Smooth muscle cell (in vitro differentiated cells): ENCODE measurements around the gene ASPSCR1. TPM values are rescaled to one million over a fixed set of nuclear protein-coding genes. Genes with fewer than 3 reads are reported as not detected.

Experiments
- DNase-seq: peaks from one replicate; lab custom pipeline; 2025; ENCODE audit not compliant: unreplicated experiment; lab: John Stamatoyannopoulos, UW
- H2AFZ ChIP-seq: fragments of 200-600 bp; sonication (generic); 2 replicates; pipeline ENCODE4 v1.6.0; 2016; ENCODE audit warnings: antibody characterized with exemption, low read depth, mild to moderate bottlenecking
- H3F3A ChIP-seq: fragments of 200-600 bp; sonication (generic); 2 replicates; pipeline ENCODE4 v1.6.0; 2017; ENCODE audit warnings: antibody characterized with exemption, low read depth
- H3K27ac ChIP-seq: fragments of 200-600 bp; sonication (generic); 2 replicates; pipeline ENCODE4 v1.5.1; 2016; ENCODE audit warnings: low read depth, mild to moderate bottlenecking
- H3K27me3 ChIP-seq: fragments of 200-600 bp; sonication (generic); 2 replicates; pipeline ENCODE4 v1.6.1; 2016; ENCODE audit warnings: low read depth, mild to moderate bottlenecking
- H3K36me3 ChIP-seq: fragments of 200-600 bp; sonication (generic); 2 replicates; pipeline ENCODE4 v1.5.1; 2016; ENCODE audit warnings: low read depth
- H3K4me1 ChIP-seq: fragments of 200-600 bp; sonication (generic); 2 replicates; pipeline ENCODE4 v1.5.1; 2016; ENCODE audit warnings: low read depth
- H3K4me2 ChIP-seq: fragments of 200-600 bp; sonication (generic); 2 replicates; pipeline ENCODE4 v1.6.0; 2016; ENCODE audit warnings: mild to moderate bottlenecking
- H3K4me3 ChIP-seq: fragments of 200-600 bp; sonication (generic); 2 replicates; pipeline ENCODE4 v1.5.1; 2016; ENCODE audit warnings: mild to moderate bottlenecking
- H3K79me2 ChIP-seq: fragments of 200-600 bp; sonication (generic); 2 replicates; pipeline ENCODE4 v1.6.0; 2016; ENCODE audit warnings: low read depth, mild to moderate bottlenecking
- H3K9ac ChIP-seq: fragments of 200-600 bp; sonication (generic); 2 replicates; pipeline ENCODE4 v1.6.0; 2016; ENCODE audit warnings: low read depth
- H3K9me3 ChIP-seq: fragments of 200-600 bp; sonication (generic); replicated peaks from 2 replicates; pipeline ENCODE4 v1.5.1; 2016; ENCODE audit warnings: low read depth
- H4K20me1 ChIP-seq: fragments of 200-600 bp; sonication (generic); 2 replicates; pipeline ENCODE4 v1.6.0; 2016; ENCODE audit warnings: low read depth
- CTCF ChIP-seq: fragments of 200-600 bp; sonication (generic); IDR thresholded peaks from 2 replicates; pipeline ENCODE4 v1.5.1; 2017; ENCODE audit warnings: borderline replicate concordance, mild to moderate bottlenecking, antibody characterized with exemption; ENCODE audit not compliant: insufficient read depth, poor library complexity, severe bottlenecking
- WGBS: methylation state at CpG from one replicate; pipeline ENCODE4 v1.1.7; 2016; ENCODE audit warnings: low lambda C conversion rate; 5-methylcytosine and 5-hydroxymethylcytosine counted together
- polyA plus RNA-seq: library from polyadenylated mRNA; unstranded; fragments of >200 nt; fragmentation: Nextera tagmentation; extraction: Ambion mirVana; gene quantifications from 2 replicates; pipeline ENCODE4 v1.2.1, GENCODE V29; 2016
- total RNA-seq: library from RNA; depleted of rRNA; stranded (reverse); fragments of >200 nt; gene quantifications from 2 replicates; pipeline ENCODE4 v1.2.3, GENCODE V29; 2014

The ASPSCR1 gene
- total and polyA plus RNA-seq, 2 experiments from 2014 or later, result 28.4 to 44.0 TPM

GRCh38 chr17:81934098-81934757 is 43.2 kb upstream of the ASPSCR1 start:
- Histone ChIP-seq H3K4me3 (no peak overlapping the region), H3K79me2 (peaks cover 20% of the 10 kb centered on the region), H3K27ac (no peak overlapping the region), H3F3A (peaks cover 8% of the 10 kb centered on the region), H2AFZ (no peak overlapping the region), H3K36me3 (no peaks in the 10 kb centered on the region), H3K4me1 (peaks cover 5% of the 10 kb centered on the region), H3K4me2 (no peak overlapping the region), H3K27me3 (no peaks in the 10 kb centered on the region), H3K9ac (no peak overlapping the region), H4K20me1 (peaks cover 35% of the 10 kb centered on the region), H3K9me3 (no peaks in the 10 kb centered on the region)
- no peak for DNase-seq
- 97% methylated on average over 23 of the region's 23 CpGs for WGBS
- TF ChIP-seq CTCF, result no peak

GRCh38 chr17:81934850-81935708 is 42.4 kb upstream of the ASPSCR1 start:
- peaks cover 35% of the 10 kb centered on the region for H4K20me1 ChIP-seq
- WGBS, result 96% methylated on average over 38 of the region's 38 CpGs
- H2AFZ ChIP-seq, result no peak overlapping the region
- no peaks in the 10 kb centered on the region for H3K36me3 ChIP-seq
- H3F3A ChIP-seq, result peaks cover 8% of the 10 kb centered on the region
- peaks cover 5% of the 10 kb centered on the region for H3K4me1 ChIP-seq
- peaks cover 20% of the 10 kb centered on the region for H3K79me2 ChIP-seq
- no peaks in the 10 kb centered on the region for H3K27me3 ChIP-seq
- DNase-seq, result no peak
- no peak overlapping the region for H3K9ac ChIP-seq
- no peak for TF ChIP-seq CTCF
- H3K9me3 ChIP-seq, result no peaks in the 10 kb centered on the region
- H3K4me3 ChIP-seq, result peak overlapping the region; percentile 57
- no peak overlapping the region for H3K27ac ChIP-seq
- peak overlapping the region; percentile 85 for H3K4me2 ChIP-seq

GRCh38 chr17:81935709-81936084 is 41.7 kb upstream of the ASPSCR1 start:
- Histone ChIP-seq H3K9me3 (no peaks in the 10 kb centered on the region), H3K4me1 (peaks cover 5% of the 10 kb centered on the region), H3K36me3 (no peaks in the 10 kb centered on the region), H3K79me2 (peaks cover 20% of the 10 kb centered on the region), H3K9ac (no peak overlapping the region), H2AFZ (no peak overlapping the region), H3F3A (peaks cover 8% of the 10 kb centered on the region), H3K4me2 (peak overlapping the region; percentile 85), H4K20me1 (peaks cover 35% of the 10 kb centered on the region), H3K27ac (no peak overlapping the region), H3K4me3 (peak overlapping the region; percentile 57), H3K27me3 (no peaks in the 10 kb centered on the region)
- WGBS, result 93% methylated on average over 6 of the region's 6 CpGs
- no peak for TF ChIP-seq CTCF
- DNase-seq, result no peak
